Uterus (tissue), 4 donors: Measurements from ENCODE around the gene CLEC3A. TPM values are rescaled to one million over a fixed set of nuclear protein-coding genes. Genes with fewer than 3 reads are reported as not detected.
"Not testable (repeated sequence)": the region's sequence is repeated elsewhere in the genome, so short reads cannot be mapped to it uniquely, and the experiment has no call there.

Experiments used
- DNase-seq, 2 donors: peaks; one replicate each; pipeline ENCODE4 v3.0.0-alpha.2; 2019 to 2020
- H3K27ac ChIP-seq, 2 donors: fragments of 200-600 bp; sonication (generic); 1 replicate in 1 of 2; 2 replicates in 1 of 2; pipeline ENCODE4 v1.5.1; 2016 to 2018
- H3K27me3 ChIP-seq, 2 donors: fragments of 200-600 bp; sonication (generic); one replicate each; pipeline ENCODE4 v1.5.1; 2018 to 2019; ENCODE audit warnings: control low read depth in 1 of 2
- H3K36me3 ChIP-seq, 2 donors: fragments of 200-600 bp; sonication (generic); one replicate each; pipeline ENCODE4 v1.5.1; 2019; ENCODE audit warnings: control low read depth in 1 of 2
- H3K4me1 ChIP-seq, 2 donors: fragments of 200-600 bp; sonication (generic); one replicate each; pipeline ENCODE4 v1.5.1; 2018 to 2019; ENCODE audit warnings: control low read depth in 1 of 2
- H3K4me3 ChIP-seq, 2 donors: fragments of 200-600 bp; sonication (generic); 1 replicate in 1 of 2; 2 replicates in 1 of 2; pipeline ENCODE4 v1.5.1; 2018 to 2019; ENCODE audit warnings: mild to moderate bottlenecking in 1 of 2
- H3K9me3 ChIP-seq, 2 donors: fragments of 200-600 bp; sonication (generic); one replicate each; pipeline ENCODE4 v1.5.1; 2019; ENCODE audit warnings: control low read depth in 1 of 2
- POLR2A ChIP-seq, 2 donors: fragments of 450-650 bp; IDR thresholded peaks; one replicate each; pipeline ENCODE4 v1.6.1; 2016; ENCODE audit warnings: antibody characterized with exemption in 2 of 2, mild to moderate bottlenecking in 1 of 2, moderate library complexity in 1 of 2
- intact Hi-C: fragments of 100-400 bp; cut with DNase I; formaldehyde crosslinking; loops from one replicate; pipeline ENCODE4 v1.15.1; 2023; ENCODE audit warnings: low total_unique reads
- total RNA-seq, 4 donors: library from RNA; depleted of rRNA in 3 of 4; stranded (reverse); fragments of >200 nt in 3 of 4; gene quantifications; one replicate each; pipeline versions ENCODE4 v1.1.0 to v1.2.4, GENCODE V29; 2014 to 2023
- TF ChIP-seq, protein P1 (sequence below), 4 experiments: fragments of 200-600 bp in 2 of 4; fragments of 450-650 bp in 2 of 4; sonication (generic) in 2 of 4; IDR thresholded peaks; one replicate each; pipeline ENCODE4 v1.5.1; 2016 to 2019; ENCODE audit warnings: antibody characterized with exemption in 4 of 4, mild to moderate bottlenecking in 2 of 4, moderate library complexity in 1 of 4
- donor health status: DM: yes; HTN: yes; CAD: no.

The CLEC3A gene
- total RNA-seq, 4 donors from 2014 or later = not detected

DNA sequence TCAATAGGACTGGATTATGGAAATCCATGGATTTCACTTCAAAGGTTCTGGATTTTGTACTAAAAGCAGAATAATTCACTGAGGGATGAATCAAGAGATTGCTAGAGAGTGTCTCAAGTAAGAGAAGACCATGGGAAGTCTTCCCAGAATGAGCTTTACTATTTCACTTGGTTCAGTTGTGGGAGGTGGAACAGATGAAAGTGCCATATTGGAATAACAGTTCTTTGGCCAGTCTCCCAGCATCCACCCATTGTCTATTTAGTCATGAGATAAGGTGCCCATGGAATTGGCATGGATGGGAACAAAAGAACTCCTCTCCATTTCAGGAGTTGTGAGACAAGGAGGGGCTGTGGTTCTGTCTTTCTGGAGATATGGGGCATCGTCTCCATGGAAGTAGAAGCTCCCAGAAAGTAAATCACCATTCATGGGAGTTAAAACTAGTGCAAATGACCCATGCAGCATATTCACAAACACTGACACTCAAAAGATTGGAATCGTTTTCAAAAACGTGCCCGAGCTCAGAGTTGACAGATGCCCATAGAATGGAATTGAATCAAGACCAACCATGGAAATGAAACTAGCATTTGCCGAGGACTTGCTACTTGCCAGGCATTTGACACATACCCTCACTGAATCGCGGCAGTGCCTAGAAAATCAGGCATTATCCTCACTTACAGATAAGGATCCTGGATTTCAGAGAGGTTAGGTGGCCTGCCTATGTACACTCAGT is 36.2 kb upstream of the CLEC3A start:
- intact Hi-C loops = no loop called here
- Histone ChIP-seq H3K27me3 (no peaks in the 10 kb centered on the region), H3K4me1 (no peaks in the 10 kb centered on the region), H3K36me3 (no peaks in the 10 kb centered on the region), H3K9me3 (no peaks in the 10 kb centered on the region), H3K4me3 (no peak overlapping the region), H3K27ac (no peak overlapping the region)
- TF ChIP-seq, protein P1, sequence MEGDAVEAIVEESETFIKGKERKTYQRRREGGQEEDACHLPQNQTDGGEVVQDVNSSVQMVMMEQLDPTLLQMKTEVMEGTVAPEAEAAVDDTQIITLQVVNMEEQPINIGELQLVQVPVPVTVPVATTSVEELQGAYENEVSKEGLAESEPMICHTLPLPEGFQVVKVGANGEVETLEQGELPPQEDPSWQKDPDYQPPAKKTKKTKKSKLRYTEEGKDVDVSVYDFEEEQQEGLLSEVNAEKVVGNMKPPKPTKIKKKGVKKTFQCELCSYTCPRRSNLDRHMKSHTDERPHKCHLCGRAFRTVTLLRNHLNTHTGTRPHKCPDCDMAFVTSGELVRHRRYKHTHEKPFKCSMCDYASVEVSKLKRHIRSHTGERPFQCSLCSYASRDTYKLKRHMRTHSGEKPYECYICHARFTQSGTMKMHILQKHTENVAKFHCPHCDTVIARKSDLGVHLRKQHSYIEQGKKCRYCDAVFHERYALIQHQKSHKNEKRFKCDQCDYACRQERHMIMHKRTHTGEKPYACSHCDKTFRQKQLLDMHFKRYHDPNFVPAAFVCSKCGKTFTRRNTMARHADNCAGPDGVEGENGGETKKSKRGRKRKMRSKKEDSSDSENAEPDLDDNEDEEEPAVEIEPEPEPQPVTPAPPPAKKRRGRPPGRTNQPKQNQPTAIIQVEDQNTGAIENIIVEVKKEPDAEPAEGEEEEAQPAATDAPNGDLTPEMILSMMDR (IDR thresholded peaks at IDR 0.05) = no peak
- no peak for TF ChIP-seq POLR2A (IDR thresholded peaks at IDR 0.05)
- DNase-seq = no peak

DNA sequence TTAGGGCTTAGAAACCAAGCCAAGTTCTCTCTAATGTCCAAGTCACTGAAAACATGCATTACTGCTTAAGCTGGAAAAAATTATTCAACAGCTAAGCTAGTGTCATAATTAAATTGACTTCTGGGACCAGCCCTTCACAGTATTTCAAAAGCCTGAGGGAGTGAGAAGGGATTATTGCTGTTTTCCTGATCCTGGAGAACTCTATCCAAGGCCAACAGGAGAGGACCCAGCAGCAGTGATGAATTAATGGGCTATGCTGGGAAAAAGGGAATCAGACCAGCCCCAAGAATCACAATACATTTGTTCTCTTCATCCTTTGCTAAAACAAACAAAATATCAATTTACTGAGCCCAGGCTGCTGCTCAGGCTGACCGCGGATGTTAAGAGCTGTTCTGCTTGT is 34.5 kb upstream of the CLEC3A start:
- no peaks in the 10 kb centered on the region for H3K27me3 ChIP-seq
- intact Hi-C loops = no loop called here
- no peaks in the 10 kb centered on the region for H3K9me3 ChIP-seq
- DNase-seq = no peak
- no peaks in the 10 kb centered on the region for H3K4me1 ChIP-seq
- H3K36me3 ChIP-seq = no peaks in the 10 kb centered on the region
- H3K4me3 ChIP-seq = no peak overlapping the region
- TF ChIP-seq, protein P1 (IDR thresholded peaks at IDR 0.05) = no peak
- no peak for TF ChIP-seq POLR2A (IDR thresholded peaks at IDR 0.05)
- H3K27ac ChIP-seq = no peak overlapping the region

DNA sequence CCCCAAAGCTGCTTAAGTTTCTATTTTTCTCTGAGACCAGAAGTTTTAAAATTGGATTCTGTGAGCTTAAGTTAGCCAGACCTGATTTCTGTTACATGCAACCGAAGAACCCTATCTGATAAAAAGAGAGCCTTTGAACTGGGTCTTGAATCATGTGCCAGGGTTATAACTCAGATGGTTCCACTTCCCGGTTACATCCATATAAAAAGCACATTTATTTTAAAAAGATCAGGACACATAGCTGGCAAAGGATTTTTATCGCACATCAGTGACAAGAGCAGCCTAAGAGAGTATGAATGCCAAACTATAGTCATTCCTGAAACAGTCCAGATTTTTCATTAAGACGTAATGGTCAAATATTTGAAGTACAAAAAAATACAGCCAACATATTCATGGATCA is 32.5 kb upstream of the CLEC3A start:
- no peaks in the 10 kb centered on the region for H3K27me3 ChIP-seq
- no peaks in the 10 kb centered on the region for H3K4me1 ChIP-seq
- H3K4me3 ChIP-seq = no peak overlapping the region
- no peak for TF ChIP-seq POLR2A (IDR thresholded peaks at IDR 0.05)
- TF ChIP-seq, protein P1 (IDR thresholded peaks at IDR 0.05) = no peak
- no peaks in the 10 kb centered on the region for H3K9me3 ChIP-seq
- intact Hi-C loops = no loop called here
- DNase-seq = no peak
- H3K36me3 ChIP-seq = no peaks in the 10 kb centered on the region
- H3K27ac ChIP-seq = no peak overlapping the region

DNA sequence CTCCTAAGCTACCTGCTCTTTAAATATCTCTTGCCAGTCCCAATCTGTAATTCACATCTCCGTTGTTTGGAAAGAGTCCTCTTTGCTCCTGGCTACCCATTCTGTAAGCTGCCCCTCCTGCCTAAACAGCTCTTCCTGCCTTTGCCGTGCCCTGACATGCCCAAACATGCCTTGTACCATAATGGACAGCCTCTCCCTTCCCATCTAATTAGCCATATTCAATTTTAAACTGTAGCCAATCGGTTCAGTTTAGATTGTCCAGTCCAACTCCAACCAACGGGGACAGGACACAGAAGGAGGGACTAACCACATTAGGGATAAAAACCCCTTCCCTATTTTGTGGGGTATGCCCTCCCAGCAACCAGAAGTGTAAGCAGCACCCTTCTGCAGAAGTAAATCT is 30.6 kb upstream of the CLEC3A start:
- Histone ChIP-seq H3K4me3 (no peak overlapping the region), H3K9me3 (no peaks in the 10 kb centered on the region), H3K36me3 (no peaks in the 10 kb centered on the region), H3K27ac (no peak overlapping the region), H3K4me1 (no peaks in the 10 kb centered on the region), H3K27me3 (no peaks in the 10 kb centered on the region)
- intact Hi-C loops = no loop called here
- DNase-seq = no peak
- TF ChIP-seq, protein P1 (IDR thresholded peaks at IDR 0.05) = no peak
- no peak for TF ChIP-seq POLR2A (IDR thresholded peaks at IDR 0.05)

GRCh38 chr16:77992381-77992780 is 30.0 kb upstream of the CLEC3A start:
- H3K9me3 ChIP-seq, H3K4me1 ChIP-seq, DNase-seq, H3K36me3 ChIP-seq, intact Hi-C loops, H3K4me3 ChIP-seq, H3K27me3 ChIP-seq: not testable (repeated sequence)
- H3K27ac ChIP-seq = peak overlapping the region in 1 of 2 donors; percentile 86
